Liver (tissue), 9 donors: ENCODE results near the gene ERFE. TPM values are rescaled to one million over a fixed set of nuclear protein-coding genes. Genes with fewer than 3 reads are reported as not detected.
A peak's percentile ranks its signal among the peaks of the same experiment; 100 is the strongest.

ENCODE experiments used
- DNase-seq: peaks from one replicate; pipeline ENCODE4 v3.0.0-alpha.2; 2017; ENCODE audit warnings: low spot score
- H3K27ac ChIP-seq, 2 donors: one replicate each; pipeline ENCODE4 v1.7.0; 2013; ENCODE audit warnings: inconsistent platforms in 2 of 2, low read length in 2 of 2, control low read depth in 1 of 2, low read depth in 1 of 2, mild to moderate bottlenecking in 1 of 2
- H3K27me3 ChIP-seq, 4 donors: one replicate each; pipeline versions ENCODE4 v1.6.1 to v1.7.0; 2013; ENCODE audit warnings: low read length in 3 of 4, inconsistent platforms in 1 of 4, mild to moderate bottlenecking in 1 of 4, moderate library complexity in 1 of 4; ENCODE audit not compliant: control insufficient read depth in 4 of 4, insufficient read depth in 4 of 4
- H3K36me3 ChIP-seq, 4 donors: one replicate each; pipeline versions ENCODE4 v1.6.1 to v1.7.0; 2013; ENCODE audit warnings: low read length in 3 of 4, mild to moderate bottlenecking in 3 of 4, low read depth in 1 of 4, moderate library complexity in 1 of 4; ENCODE audit not compliant: control insufficient read depth in 4 of 4, insufficient read depth in 3 of 4
- H3K4me1 ChIP-seq, 4 donors: one replicate each; pipeline versions ENCODE4 v1.6.1 to v1.7.0; 2013; ENCODE audit warnings: low read length in 3 of 4, mild to moderate bottlenecking in 3 of 4, moderate library complexity in 1 of 4; ENCODE audit not compliant: control insufficient read depth in 4 of 4, insufficient read depth in 4 of 4
- H3K4me3 ChIP-seq, 3 donors: one replicate each; pipeline versions ENCODE4 v1.6.1 to v1.7.0; 2013; ENCODE audit warnings: low read length in 3 of 3, control low read depth in 1 of 3, low read depth in 1 of 3, mild to moderate bottlenecking in 1 of 3
- H3K9ac ChIP-seq, 2 donors: one replicate each; pipeline ENCODE4 v1.7.0; 2013; ENCODE audit warnings: low read length in 2 of 2, mild to moderate bottlenecking in 2 of 2, moderate library complexity in 2 of 2, control low read depth in 1 of 2, low read depth in 1 of 2
- H3K9me3 ChIP-seq, 4 donors: one replicate each; pipeline versions ENCODE4 v1.6.1 to v1.7.0; 2013; ENCODE audit warnings: low read length in 3 of 4; ENCODE audit not compliant: control insufficient read depth in 4 of 4
- EGR1 ChIP-seq, 2 donors: IDR thresholded peaks; 2 replicates each; pipeline ENCODE4 v1.6.1; 2016 to 2018; ENCODE audit warnings: antibody characterized with exemption in 2 of 2, low read depth in 2 of 2
- FOXA1 ChIP-seq: IDR thresholded peaks from 2 replicates; pipeline ENCODE4 v1.6.1; 2016; ENCODE audit warnings: antibody characterized with exemption
- FOXA2 ChIP-seq: IDR thresholded peaks from 2 replicates; pipeline ENCODE4 v1.6.1; 2016; ENCODE audit warnings: antibody characterized with exemption
- GABPA ChIP-seq, 2 donors: IDR thresholded peaks in 1 of 2; conservative IDR thresholded peaks in 1 of 2; 2 replicates each; pipeline ENCODE4 v1.6.1; 2016; ENCODE audit warnings: antibody characterized with exemption in 2 of 2, mild to moderate bottlenecking in 1 of 2, moderate library complexity in 1 of 2
- HNF4A ChIP-seq, 2 donors: conservative IDR thresholded peaks; 2 replicates each; pipeline ENCODE4 v1.6.1; 2016; ENCODE audit warnings: antibody characterized with exemption in 2 of 2, mild to moderate bottlenecking in 2 of 2
- HNF4G ChIP-seq: IDR thresholded peaks from 2 replicates; pipeline ENCODE4 v1.6.1; 2016; ENCODE audit warnings: antibody characterized with exemption
- JUND ChIP-seq, 2 donors: IDR thresholded peaks; 2 replicates each; pipeline ENCODE4 v1.6.1; 2016; ENCODE audit warnings: antibody characterized with exemption in 2 of 2
- MAX ChIP-seq: IDR thresholded peaks from 2 replicates; pipeline ENCODE4 v1.6.1; 2016; ENCODE audit warnings: antibody characterized with exemption
- NR2F2 ChIP-seq: IDR thresholded peaks from 2 replicates; pipeline ENCODE4 v1.6.1; 2016; ENCODE audit warnings: antibody characterized with exemption
- RAD21 ChIP-seq, 2 donors: IDR thresholded peaks; 2 replicates each; pipeline ENCODE4 v1.6.1; 2016; ENCODE audit warnings: antibody characterized with exemption in 2 of 2, mild to moderate bottlenecking in 2 of 2
- RXRA ChIP-seq, 2 donors: IDR thresholded peaks; 2 replicates each; pipeline ENCODE4 v1.6.1; 2017 to 2018; ENCODE audit warnings: antibody characterized with exemption in 2 of 2, mild to moderate bottlenecking in 1 of 2
- SP1 ChIP-seq: IDR thresholded peaks from 2 replicates; pipeline ENCODE4 v1.6.1; 2018; ENCODE audit warnings: antibody characterized with exemption, mild to moderate bottlenecking
- TAF1 ChIP-seq: conservative IDR thresholded peaks from 2 replicates; pipeline ENCODE4 v1.6.1; 2016; ENCODE audit warnings: antibody characterized with exemption, mild to moderate bottlenecking
- YY1 ChIP-seq: IDR thresholded peaks from 2 replicates; pipeline ENCODE4 v1.6.1; 2016; ENCODE audit warnings: antibody characterized with exemption, mild to moderate bottlenecking
- ZBTB33 ChIP-seq: IDR thresholded peaks from 2 replicates; pipeline ENCODE4 v1.6.1; 2016; ENCODE audit warnings: antibody characterized with exemption
- WGBS: extraction: QIAGEN DNeasy Blood & Tissue Kit; methylation state at CpG from one replicate; pipeline ENCODE4 v1.1.7; 2013; 5-methylcytosine and 5-hydroxymethylcytosine counted together
- polyA plus RNA-seq, 2 donors: library from polyadenylated mRNA; stranded (reverse) in 1 of 2; unstranded in 1 of 2; fragments of 200-250 nt in 1 of 2; fragments of >200 nt in 1 of 2; fragmentation: Nextera tagmentation in 1 of 2; extraction: Ambion mirVana in 1 of 2; gene quantifications; one replicate each; pipeline versions ENCODE4 v1.2.1 to v1.2.3, GENCODE V29; 2013 to 2015
- total RNA-seq, 2 donors: library from RNA; depleted of rRNA; stranded (reverse); fragments of >200 nt; gene quantifications; one replicate each; pipeline ENCODE4 v1.2.3, GENCODE V29; 2014
- TF ChIP-seq, protein P1 (sequence below): fragments of 150-350 bp; IDR thresholded peaks from 2 replicates; pipeline ENCODE4 v1.5.1; 2017; ENCODE audit warnings: improper control_type of control experiment, low read depth, low read length; ENCODE audit not compliant: missing input control
- TF ChIP-seq, protein P2 (sequence below): IDR thresholded peaks from 2 replicates; pipeline ENCODE4 v1.6.1; 2016; ENCODE audit warnings: antibody characterized with exemption, mild to moderate bottlenecking
- TF ChIP-seq, protein P3 (sequence below): IDR thresholded peaks from 2 replicates; pipeline ENCODE4 v1.6.1; 2016; ENCODE audit warnings: antibody characterized with exemption
- donor health status: healthy.
- donor health status: healthy.
- donor health status: healthy.
- donor health status: healthy.
- donor health status: healthy.

The ERFE gene
- total and polyA plus RNA-seq, 4 donors, result 0.17 to 14.0 TPM; not detected in 2

GRCh38 chr2:238135601-238136150 lies 23.1 kb upstream of the ERFE start:
- WGBS, result 91% methylated on average over 15 of the region's 15 CpGs
- no peak for TF ChIP-seq HNF4G
- no peak for DNase-seq
- Histone ChIP-seq H3K27me3 (no peaks in the 10 kb centered on the region), H3K9ac (no peak overlapping the region), H3K4me3 (no peak overlapping the region), H3K27ac (no peak overlapping the region), H3K9me3 (no peaks in the 10 kb centered on the region), H3K4me1 (peaks cover 0 to 8% (median 2%) of the 10 kb centered on the region in 4 donors), H3K36me3 (no peaks in the 10 kb centered on the region)

- H3K27me3 ChIP-seq, result no peaks in the 10 kb centered on the region
- H3K36me3 ChIP-seq, result no peaks in the 10 kb centered on the region
- WGBS, result 44% methylated on average over 14 of the region's 14 CpGs
- TF ChIP-seq NR2F2 (no peak), FOXA1 (peak; percentile 18), SP1 (peak; percentile 73), TAF1 (no peak), ZBTB33 (no peak), RXRA (IDR thresholded peaks at IDR 0.05) (peak; percentile 22 to 78), YY1 (peak; percentile 96), HNF4G (no peak), JUND (IDR thresholded peaks at IDR 0.05) (peak in 1 of 2 donors; percentile 52), EGR1 (IDR thresholded peaks at IDR 0.05; ENCODE audit: low read depth in 2 of 2) (no peak), HNF4A (conservative IDR thresholded peaks at IDR 0.05) (peak; percentile 51 to 79), MAX (no peak), FOXA2 (no peak), GABPA (IDR thresholded peaks at IDR 0.05 in 1 of 2, conservative IDR thresholded peaks at IDR 0.05 in 1 of 2) (no peak), RAD21 (IDR thresholded peaks at IDR 0.05) (peak in 1 of 2 donors; percentile 64)
- TF ChIP-seq, protein P1, sequence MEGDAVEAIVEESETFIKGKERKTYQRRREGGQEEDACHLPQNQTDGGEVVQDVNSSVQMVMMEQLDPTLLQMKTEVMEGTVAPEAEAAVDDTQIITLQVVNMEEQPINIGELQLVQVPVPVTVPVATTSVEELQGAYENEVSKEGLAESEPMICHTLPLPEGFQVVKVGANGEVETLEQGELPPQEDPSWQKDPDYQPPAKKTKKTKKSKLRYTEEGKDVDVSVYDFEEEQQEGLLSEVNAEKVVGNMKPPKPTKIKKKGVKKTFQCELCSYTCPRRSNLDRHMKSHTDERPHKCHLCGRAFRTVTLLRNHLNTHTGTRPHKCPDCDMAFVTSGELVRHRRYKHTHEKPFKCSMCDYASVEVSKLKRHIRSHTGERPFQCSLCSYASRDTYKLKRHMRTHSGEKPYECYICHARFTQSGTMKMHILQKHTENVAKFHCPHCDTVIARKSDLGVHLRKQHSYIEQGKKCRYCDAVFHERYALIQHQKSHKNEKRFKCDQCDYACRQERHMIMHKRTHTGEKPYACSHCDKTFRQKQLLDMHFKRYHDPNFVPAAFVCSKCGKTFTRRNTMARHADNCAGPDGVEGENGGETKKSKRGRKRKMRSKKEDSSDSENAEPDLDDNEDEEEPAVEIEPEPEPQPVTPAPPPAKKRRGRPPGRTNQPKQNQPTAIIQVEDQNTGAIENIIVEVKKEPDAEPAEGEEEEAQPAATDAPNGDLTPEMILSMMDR, result no peak
- TF ChIP-seq, protein P2, sequence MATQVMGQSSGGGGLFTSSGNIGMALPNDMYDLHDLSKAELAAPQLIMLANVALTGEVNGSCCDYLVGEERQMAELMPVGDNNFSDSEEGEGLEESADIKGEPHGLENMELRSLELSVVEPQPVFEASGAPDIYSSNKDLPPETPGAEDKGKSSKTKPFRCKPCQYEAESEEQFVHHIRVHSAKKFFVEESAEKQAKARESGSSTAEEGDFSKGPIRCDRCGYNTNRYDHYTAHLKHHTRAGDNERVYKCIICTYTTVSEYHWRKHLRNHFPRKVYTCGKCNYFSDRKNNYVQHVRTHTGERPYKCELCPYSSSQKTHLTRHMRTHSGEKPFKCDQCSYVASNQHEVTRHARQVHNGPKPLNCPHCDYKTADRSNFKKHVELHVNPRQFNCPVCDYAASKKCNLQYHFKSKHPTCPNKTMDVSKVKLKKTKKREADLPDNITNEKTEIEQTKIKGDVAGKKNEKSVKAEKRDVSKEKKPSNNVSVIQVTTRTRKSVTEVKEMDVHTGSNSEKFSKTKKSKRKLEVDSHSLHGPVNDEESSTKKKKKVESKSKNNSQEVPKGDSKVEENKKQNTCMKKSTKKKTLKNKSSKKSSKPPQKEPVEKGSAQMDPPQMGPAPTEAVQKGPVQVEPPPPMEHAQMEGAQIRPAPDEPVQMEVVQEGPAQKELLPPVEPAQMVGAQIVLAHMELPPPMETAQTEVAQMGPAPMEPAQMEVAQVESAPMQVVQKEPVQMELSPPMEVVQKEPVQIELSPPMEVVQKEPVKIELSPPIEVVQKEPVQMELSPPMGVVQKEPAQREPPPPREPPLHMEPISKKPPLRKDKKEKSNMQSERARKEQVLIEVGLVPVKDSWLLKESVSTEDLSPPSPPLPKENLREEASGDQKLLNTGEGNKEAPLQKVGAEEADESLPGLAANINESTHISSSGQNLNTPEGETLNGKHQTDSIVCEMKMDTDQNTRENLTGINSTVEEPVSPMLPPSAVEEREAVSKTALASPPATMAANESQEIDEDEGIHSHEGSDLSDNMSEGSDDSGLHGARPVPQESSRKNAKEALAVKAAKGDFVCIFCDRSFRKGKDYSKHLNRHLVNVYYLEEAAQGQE, result peak; percentile 84
- TF ChIP-seq, protein P3, sequence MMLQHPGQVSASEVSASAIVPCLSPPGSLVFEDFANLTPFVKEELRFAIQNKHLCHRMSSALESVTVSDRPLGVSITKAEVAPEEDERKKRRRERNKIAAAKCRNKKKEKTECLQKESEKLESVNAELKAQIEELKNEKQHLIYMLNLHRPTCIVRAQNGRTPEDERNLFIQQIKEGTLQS, result no peak
- no peak for DNase-seq
- H3K9me3 ChIP-seq, result no peaks in the 10 kb centered on the region
- no peak overlapping the region for H3K9ac ChIP-seq
- H3K27ac ChIP-seq, result peak overlapping the region; percentile 53 to 71
- H3K4me3 ChIP-seq, result no peak overlapping the region
- H3K4me1 ChIP-seq, result peaks cover 0 to 8% (median 2%) of the 10 kb centered on the region in 4 donors
These were observed 21.8 kb upstream of the ERFE start for GRCh38 chr2:238136820-238137537.
